GM12878 (cell line): Measurements from ENCODE around the gene JAKMIP1. TPM values are rescaled to one million over a fixed set of nuclear protein-coding genes. Genes with fewer than 3 reads are reported as not detected.
"Not testable (repeated sequence)": the region's sequence is repeated elsewhere in the genome, so short reads cannot be mapped to it uniquely, and the experiment has no call there.

ENCODE experiments used
- ATAC-seq: fragments of 200-7000 bp; cut with Tn5 transposase; 3 replicates; pipeline ENCODE4 v1.9.1; 2020; ENCODE audit warnings: mild to moderate bottlenecking, moderate library complexity
- BruUV-seq: library from RNA; stranded (reverse); fragments of 400-500 nt; replicated peaks from 2 replicates; lab custom pipeline; 2021; lab: Mats Ljungman, UMichigan
- CTCF ChIA-PET: fragments of 300-600 bp; sonication (Branson Sonifier 250); formaldehyde crosslinking; extraction: SDS; loops from one replicate; lab custom pipeline; 2021; ENCODE audit warnings: inconsistent platforms; lab: Yijun Ruan, JAX
- POLR2A ChIA-PET: fragments of 350-600 bp; formaldehyde crosslinking; extraction: SDS; loops from one replicate; lab custom pipeline; 2021; ENCODE audit warnings: inconsistent platforms; lab: Charles Lee
- RAD21 ChIA-PET: fragments of 300-600 bp; sonication (Branson Sonifier 250); formaldehyde crosslinking; loops from one replicate; lab custom pipeline; 2023; ENCODE audit warnings: antibody characterized with exemption; ENCODE audit not compliant: unreplicated experiment; lab: Charles Lee
- SMC1A ChIA-PET: fragments of 300-600 bp; sonication (Branson Sonifier 250); formaldehyde crosslinking; loops from one replicate; lab custom pipeline; 2023; ENCODE audit not compliant: unreplicated experiment, uncharacterized antibody; lab: Charles Lee
- DNase-seq: peaks from one replicate; pipeline ENCODE4 v3.0.0-alpha.2; 2011; ENCODE audit warnings: low read depth, low spot score
- FAIRE-seq: peaks from 3 replicates; lab custom pipeline; 2011; peaks lifted over from hg19 to GRCh38; lab: Jason Lieb, UNC
- H2AFZ ChIP-seq: 2 replicates; pipeline ENCODE4 v1.6.0; 2011; ENCODE audit warnings: low read depth, low read length, control low read depth; ENCODE audit not compliant: control insufficient read depth
- H3K27ac ChIP-seq: 2 replicates; pipeline ENCODE4 v1.5.1; 2011; ENCODE audit warnings: control low read depth; ENCODE audit not compliant: control insufficient read depth, insufficient read depth
- H3K27me3 ChIP-seq, 2 experiments: replicated peaks in 1 of 2; 2 replicates each; pipeline versions ENCODE4 v1.6.0 to v1.6.1; 2011; ENCODE audit warnings: low read length in 1 of 2; ENCODE audit not compliant: control insufficient read depth in 2 of 2, insufficient read depth in 2 of 2
- H3K36me3 ChIP-seq, 2 experiments: 2 replicates each; pipeline ENCODE4 v1.5.1; 2011; ENCODE audit warnings: low read length in 1 of 2; ENCODE audit not compliant: control insufficient read depth in 2 of 2, insufficient read depth in 2 of 2
- H3K4me1 ChIP-seq: 2 replicates; pipeline ENCODE4 v1.6.1; 2011; ENCODE audit warnings: mild to moderate bottlenecking, low read length, moderate library complexity, mixed read lengths; ENCODE audit not compliant: control insufficient read depth, insufficient read depth
- H3K4me2 ChIP-seq: 2 replicates; pipeline ENCODE4 v1.6.0; 2011; ENCODE audit warnings: control low read depth; ENCODE audit not compliant: control insufficient read depth, insufficient read depth
- H3K4me3 ChIP-seq: fragments of 200-600 bp; sonication (generic); 2 replicates; pipeline ENCODE4 v1.5.1; 2016
- H3K79me2 ChIP-seq: 2 replicates; pipeline ENCODE4 v1.6.0; 2011; ENCODE audit warnings: low read length; ENCODE audit not compliant: control insufficient read depth, insufficient read depth
- H3K9ac ChIP-seq: 2 replicates; pipeline ENCODE4 v1.8.0; 2011; ENCODE audit warnings: low read length, control low read depth, mixed read lengths; ENCODE audit not compliant: control insufficient read depth, insufficient read depth
- H3K9me3 ChIP-seq: replicated peaks from 3 replicates; pipeline ENCODE4 v1.5.1; 2011; ENCODE audit warnings: mild to moderate bottlenecking, low read length; ENCODE audit not compliant: control insufficient read depth, insufficient read depth
- H4K20me1 ChIP-seq: 2 replicates; pipeline ENCODE4 v1.6.0; 2011; ENCODE audit not compliant: control insufficient read depth, insufficient read depth
- EZH2 ChIP-seq: IDR thresholded peaks from 2 replicates; pipeline ENCODE4 v1.6.1; 2012; ENCODE audit warnings: low read depth, mild to moderate bottlenecking, control low read depth, inconsistent platforms, low read length, borderline replicate concordance; ENCODE audit not compliant: control insufficient read depth
- PML ChIP-seq: IDR thresholded peaks from 2 replicates; pipeline ENCODE4 v1.6.1; 2012; ENCODE audit warnings: low read length, inconsistent platforms
- SUPT20H ChIP-seq: IDR thresholded peaks from 2 replicates; pipeline ENCODE4 v1.6.1; 2011; ENCODE audit warnings: low read depth, mild to moderate bottlenecking, low read length, moderate library complexity, borderline replicate concordance; ENCODE audit not compliant: control insufficient read depth
- YBX1 ChIP-seq: fragments of 450-650 bp; IDR thresholded peaks from 2 replicates; pipeline ENCODE4 v1.6.1; 2016; ENCODE audit warnings: antibody characterized with exemption
- WGBS: methylation state at CpG from one replicate; pipeline ENCODE4 v1.1.6; 2016; ENCODE audit warnings: low lambda C conversion rate; ENCODE audit not compliant: insufficient replicate concordance, insufficient coverage; ENCODE audit errors: missing lambda C conversion rate; 5-methylcytosine and 5-hydroxymethylcytosine counted together
- in situ Hi-C: fragments of 300-500 bp; cut with MboI; formaldehyde crosslinking; loops from 9 replicates; pipeline ENCODE4 v1.14.3; 2018; ENCODE audit warnings: mixed read lengths
- intact Hi-C: fragments of 100-400 bp; cut with micrococcal nuclease; formaldehyde crosslinking; loops from one replicate; pipeline ENCODE4 v1.14.2; 2022; ENCODE audit not compliant: unreplicated experiment
- polyA plus RNA-seq, 11 experiments: library from polyadenylated mRNA; depleted of rRNA in 4 of 11; unstranded in 6 of 11; stranded (reverse) in 5 of 11; fragments of >200 nt; fragmentation: Nextera tagmentation in 4 of 11; fragmentation: Illumina TruSeq in 1 of 11; extraction: Ambion mirVana in 4 of 11; extraction: Trizol in 1 of 11; gene quantifications; 1 replicate in 1 of 11; 2 replicates in 10 of 11; pipeline versions ENCODE4 v1.2.1 to v1.2.3, GENCODE V29; 2011 to 2016; ENCODE audit warnings: inconsistent platforms in 2 of 11, missing spikeins in 2 of 11, low read depth in 1 of 11
- total RNA-seq, 4 experiments: library from RNA; depleted of rRNA in 3 of 4; stranded (reverse); fragments of >200 nt in 3 of 4; fragmentation: Illumina TruSeq in 1 of 4; extraction: Trizol in 1 of 4; gene quantifications; 2 replicates each; pipeline versions ENCODE4 v1.2.1 to v1.2.3, GENCODE V29; 2013 to 2021

The JAKMIP1 gene
- total and polyA plus RNA-seq, 10 of the 15 experiments (the other 5 are each of a cell fraction or from before 2014, with no cell fraction given): 0.52 to 16.7 (median 12.3) TPM

DNA sequence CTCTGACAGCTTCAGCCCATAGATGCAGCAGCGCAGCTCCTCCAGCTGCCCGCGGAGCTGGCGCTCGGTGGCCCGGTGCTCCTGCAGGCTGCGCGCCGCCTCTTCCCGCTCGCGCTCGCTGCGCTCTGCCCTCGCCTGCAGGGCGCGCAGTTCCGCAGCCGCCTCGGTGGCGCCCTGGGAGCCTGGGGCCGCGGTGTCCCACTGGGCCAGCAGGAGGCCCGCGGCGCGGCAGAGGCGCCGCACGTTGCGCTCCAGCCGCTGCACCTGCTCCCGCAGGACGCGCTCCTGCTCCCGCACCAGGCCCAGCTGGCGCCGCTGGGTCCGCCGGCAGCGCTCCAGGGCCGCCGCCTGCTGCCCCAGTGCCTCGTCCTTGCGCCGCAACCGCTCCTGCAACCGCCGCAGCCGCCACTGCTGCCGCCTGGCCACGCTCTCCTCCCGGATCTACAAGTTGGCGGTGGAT lies 192.2 kb downstream of the JAKMIP1 start:
- ATAC-seq: no peak
- H4K20me1 ChIP-seq: no peaks in the 10 kb centered on the region
- no TSS peak for BruUV-seq
- 37% methylated on average over 40 of the region's 54 CpGs for WGBS
- intact Hi-C loops (no loop called here), in situ Hi-C loops (no loop called here)
- no peaks in the 10 kb centered on the region for H3K79me2 ChIP-seq
- H3K36me3 ChIP-seq: no peaks in the 10 kb centered on the region
- ChIA-PET CTCF (no interaction called here), RAD21 (no interaction called here), POLR2A (no interaction called here)
- H2AFZ ChIP-seq: no peak overlapping the region
- H3K9ac ChIP-seq: no peak overlapping the region
- H3K27ac ChIP-seq: no peak overlapping the region
- FAIRE-seq: no peak
- peaks cover 0 to 1% of the 10 kb centered on the region in 2 experiments; a peak in 2 of 4 replicates for H3K27me3 ChIP-seq
- H3K4me2 ChIP-seq: no peak overlapping the region
- no peak for DNase-seq
- H3K9me3 ChIP-seq: no peaks in the 10 kb centered on the region
- TF ChIP-seq EZH2: no peak
- no peak for TF ChIP-seq SUPT20H
- TF ChIP-seq, all 136 proteins: peak for 0
- SMC1A ChIA-PET: no interaction called here
- no peaks in the 10 kb centered on the region for H3K4me1 ChIP-seq
- no peak overlapping the region for H3K4me3 ChIP-seq

DNA sequence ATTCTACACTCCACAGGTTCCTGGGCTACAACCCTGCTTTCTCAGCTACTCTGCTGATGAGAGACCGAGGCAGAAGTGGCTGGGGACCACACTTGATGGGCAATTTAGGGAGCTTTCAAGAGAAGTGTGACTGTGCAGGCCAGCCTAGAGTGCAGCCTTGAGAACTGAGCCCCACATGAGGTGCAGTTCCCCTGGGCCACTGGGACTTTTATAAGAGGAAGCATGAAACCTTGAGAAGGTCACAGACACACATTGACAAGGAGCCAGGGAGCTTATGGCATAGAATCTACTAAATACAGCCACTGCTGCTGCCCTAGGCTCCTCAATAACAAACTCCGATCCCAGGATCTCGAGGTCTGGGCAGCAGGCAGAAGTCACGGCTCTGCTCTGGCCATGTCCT lies 195.2 kb downstream of the JAKMIP1 start:
- H3K36me3 ChIP-seq: no peaks in the 10 kb centered on the region
- H3K4me1 ChIP-seq: no peaks in the 10 kb centered on the region
- H2AFZ ChIP-seq: no peak overlapping the region
- FAIRE-seq (no peak), ATAC-seq (no peak)
- WGBS: 17% methylated on average over 4 of the region's 4 CpGs
- no peak overlapping the region for H3K27ac ChIP-seq
- no TSS peak for BruUV-seq
- CTCF ChIA-PET: no interaction called here
- no peak overlapping the region for H3K4me3 ChIP-seq
- POLR2A ChIA-PET: no interaction called here
- RAD21 ChIA-PET: no interaction called here
- SMC1A ChIA-PET: no interaction called here
- H4K20me1 ChIP-seq: no peaks in the 10 kb centered on the region
- H3K9me3 ChIP-seq: no peaks in the 10 kb centered on the region
- no peak for TF ChIP-seq PML
- TF ChIP-seq YBX1: no peak
- TF ChIP-seq, all 136 proteins: peak for 0
- H3K9ac ChIP-seq: no peak overlapping the region
- intact Hi-C loops (no loop called here), in situ Hi-C loops (no loop called here)
- H3K79me2 ChIP-seq: no peaks in the 10 kb centered on the region
- H3K27me3 ChIP-seq: peaks cover 0 to 1% of the 10 kb centered on the region in 2 experiments; a peak in 2 of 4 replicates
- no peak overlapping the region for H3K4me2 ChIP-seq
- DNase-seq: no peak

DNA sequence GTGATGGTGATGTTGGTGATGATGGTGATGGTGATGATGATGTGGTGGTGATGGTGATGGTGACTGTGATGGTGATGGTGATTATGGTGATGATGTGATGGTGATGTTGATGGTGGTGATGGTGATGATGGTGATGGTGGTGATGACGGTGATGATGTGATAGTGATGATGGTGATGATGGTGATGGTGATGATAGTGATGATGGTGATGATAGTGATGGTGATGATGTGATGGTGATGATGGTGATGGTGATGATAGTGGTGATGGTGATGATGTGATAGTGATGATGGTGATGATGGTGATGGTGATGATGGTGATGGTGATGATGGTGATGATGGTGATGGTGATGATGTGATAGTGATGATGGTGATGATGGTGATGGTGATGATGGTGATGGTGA lies 196.9 kb downstream of the JAKMIP1 start:
- H3K36me3 ChIP-seq, H2AFZ ChIP-seq, in situ Hi-C loops, H4K20me1 ChIP-seq, SMC1A ChIA-PET, H3K79me2 ChIP-seq, ATAC-seq, H3K27me3 ChIP-seq, H3K4me1 ChIP-seq, H3K9me3 ChIP-seq, BruUV-seq, POLR2A ChIA-PET, H3K27ac ChIP-seq, DNase-seq, H3K4me2 ChIP-seq, H3K4me3 ChIP-seq, H3K9ac ChIP-seq, FAIRE-seq, RAD21 ChIA-PET, intact Hi-C loops, CTCF ChIA-PET: not testable (repeated sequence)
- 0% methylated on average over 1 of the region's 1 CpG for WGBS
